Right lung (tissue), 10 donors: ENCODE measurements around the gene EGFR. TPM values are rescaled to one million over a fixed set of nuclear protein-coding genes. Genes with fewer than 3 reads are reported as not detected.

Experiments used
- DNase-seq, 2 donors: peaks; one replicate each; pipeline ENCODE4 v3.0.0-alpha.2; 2013
- long read RNA-seq, 8 donors: transcript quantifications; one replicate each; lab custom pipeline, GENCODE V29; 2026
- polyA plus RNA-seq, 5 donors: library from polyadenylated mRNA; unstranded; fragments of 120-200 nt; gene quantifications; one replicate each; pipeline versions ENCODE4 v1.2.1 to v1.2.3, GENCODE V29; 2013; ENCODE audit warnings: inconsistent platforms in 1 of 5, low replicate concordance in 1 of 5; ENCODE audit not compliant: insufficient read length in 5 of 5, insufficient read depth in 1 of 5

Gene EGFR
- 10 to 100 TPM; 37.0 to 55.7 (median 46.3) TPM for polyA plus RNA-seq
- long read RNA-seq, donor 1, full-length matches to known transcripts = 9 of 16 reads
- long read RNA-seq, donor 1, partial matches to known transcripts = 7 of 16 reads
- long read RNA-seq, donor 1, other reads (novel, unspliced or antisense) = 0 of 16 reads
- long read RNA-seq, donor 2, full-length matches to known transcripts = 1 of 1 reads
- long read RNA-seq, donor 2, partial matches to known transcripts = 0 of 1 reads
- long read RNA-seq, donor 2, other reads (novel, unspliced or antisense) = 0 of 1 reads
- long read RNA-seq, donor 3, full-length matches to known transcripts = 1 of 1 reads
- long read RNA-seq, donor 3, partial matches to known transcripts = 0 of 1 reads
- long read RNA-seq, donor 3, other reads (novel, unspliced or antisense) = 0 of 1 reads
- long read RNA-seq, donor 4, full-length matches to known transcripts = 2 of 8 reads
- long read RNA-seq, donor 4, partial matches to known transcripts = 6 of 8 reads
- long read RNA-seq, donor 4, other reads (novel, unspliced or antisense) = 0 of 8 reads
- long read RNA-seq, donor 5, full-length matches to known transcripts = 3 of 3 reads
- long read RNA-seq, donor 5, partial matches to known transcripts = 0 of 3 reads
- long read RNA-seq, donor 5, other reads (novel, unspliced or antisense) = 0 of 3 reads
- long read RNA-seq, donor 6, full-length matches to known transcripts = 2 of 2 reads
- long read RNA-seq, donor 6, partial matches to known transcripts = 0 of 2 reads
- long read RNA-seq, donor 6, other reads (novel, unspliced or antisense) = 0 of 2 reads
- long read RNA-seq, donor 7, full-length matches to known transcripts = 1 of 19 reads
- long read RNA-seq, donor 7, partial matches to known transcripts = 18 of 19 reads
- long read RNA-seq, donor 7, other reads (novel, unspliced or antisense) = 0 of 19 reads
- long read RNA-seq, donor 8, full-length matches to known transcripts = 3 of 3 reads
- long read RNA-seq, donor 8, partial matches to known transcripts = 0 of 3 reads
- long read RNA-seq, donor 8, other reads (novel, unspliced or antisense) = 0 of 3 reads

GRCh38 chr7:55018361-55019190 is at the start of gene EGFR:
Gene EGFR, plus strand, starts transcription at chr7:55019017. Its CDS starts 261 bp downstream, at chr7:55019278.
- DNase-seq = peak; percentile 83 to 87

- no peak for DNase-seq
These were observed 49.4 kb upstream of the EGFR start for GRCh38 chr7:54969208-54969967.

GRCh38 chr7:54972733-54973294 is 46.0 kb upstream of the EGFR start:
- no peak for DNase-seq

- no peak for DNase-seq
These were observed 40.3 kb upstream of the EGFR start for GRCh38 chr7:54978364-54979116.

GRCh38 chr7:54980521-54980920 is 38.3 kb upstream of the EGFR start:
- no peak for DNase-seq

GRCh38 chr7:54981913-54982312 is 36.9 kb upstream of the EGFR start:
- no peak for DNase-seq

- DNase-seq = no peak
These were observed 33.1 kb upstream of the EGFR start for GRCh38 chr7:54985426-54986330.

GRCh38 chr7:54986716-54987115 is 32.1 kb upstream of the EGFR start:
- no peak for DNase-seq

GRCh38 chr7:54987772-54988171 is 31.0 kb upstream of the EGFR start:
- DNase-seq = no peak

- no peak for DNase-seq
These were observed 30.3 kb upstream of the EGFR start for GRCh38 chr7:54988516-54988915.

GRCh38 chr7:54989453-54990225 is 29.2 kb upstream of the EGFR start:
- no peak for DNase-seq

- DNase-seq = no peak
These were observed 27.5 kb upstream of the EGFR start for GRCh38 chr7:54991341-54991740.

GRCh38 chr7:54992871-54993475 is 25.8 kb upstream of the EGFR start:
- DNase-seq = no peak

- no peak for DNase-seq
These were observed 23.7 kb upstream of the EGFR start for GRCh38 chr7:54995166-54995565.

GRCh38 chr7:54995610-54996363 is 23.0 kb upstream of the EGFR start:
- DNase-seq = no peak

- no peak for DNase-seq
These were observed 22.4 kb upstream of the EGFR start for GRCh38 chr7:54996391-54996790.
